Measurements from ENCODE around the gene CTPS1. TPM values are rescaled to one million over a fixed set of nuclear protein-coding genes. Genes with fewer than 3 reads are reported as not detected.

Gene CTPS1
- total RNA-seq, 1 experiment from 2014 or later: 66.4 TPM

DNA sequence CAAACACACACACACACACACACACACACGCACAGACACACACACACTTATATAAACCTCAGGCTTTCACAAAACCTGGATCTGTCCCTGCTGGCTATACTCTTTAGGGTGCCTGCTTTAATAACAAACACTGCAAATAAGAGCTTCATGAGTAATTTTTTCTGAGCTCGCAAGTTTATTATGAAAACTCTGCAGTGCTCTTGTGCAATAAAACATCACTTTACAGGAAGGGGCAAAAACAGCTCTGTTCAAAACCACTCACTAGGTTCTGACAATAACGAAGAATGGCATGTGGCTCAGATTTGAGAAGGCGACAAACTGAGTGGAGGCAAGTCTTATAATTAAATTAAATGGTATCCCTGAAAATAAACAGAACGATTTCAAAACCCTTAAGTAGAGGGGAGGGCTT, 42.6 kb upstream of the CTPS1 start:
- DNase-seq (ENCODE audit: low read depth, low spot score) (no peak), ATAC-seq (no peak)
- Histone ChIP-seq H2AFZ (ENCODE audit: low read depth, low read length, poor library complexity, severe bottlenecking) (no peak overlapping the region), H3K4me1 (ENCODE audit: control insufficient read depth in 1 of 2, insufficient read depth in 2 of 2, low read length in 2 of 2) (peaks cover 0 to 8% of the 10 kb centered on the region in 2 experiments; a peak in 1 of 4 replicates), H3K27me3 (ENCODE audit: insufficient read depth, low read length) (no peaks in the 10 kb centered on the region), H4K20me1 (ENCODE audit: insufficient read depth) (no peaks in the 10 kb centered on the region), H3K36me3 (ENCODE audit: control insufficient read depth in 1 of 2, insufficient read depth in 2 of 2, low read length in 2 of 2) (no peaks in the 10 kb centered on the region), H3K4me2 (ENCODE audit: low read length) (no peak overlapping the region), H3K9ac (ENCODE audit: low read length) (no peak overlapping the region), H3K9me3 (ENCODE audit: control insufficient read depth in 1 of 2, insufficient read depth in 1 of 2, low read depth in 1 of 2, low read length in 2 of 2) (no peaks in the 10 kb centered on the region), H3K79me2 (ENCODE audit: insufficient read depth, low read length) (no peaks in the 10 kb centered on the region), H3K27ac (ENCODE audit: low read depth, low read length) (no peak overlapping the region), H3K4me3 (replicated peaks in 1 of 2; ENCODE audit: low read depth in 1 of 2, low read length in 2 of 2) (no peak overlapping the region), H3K9me2 (ENCODE audit: insufficient read depth) (no peaks in the 10 kb centered on the region)
- RAD21 ChIA-PET (ENCODE audit: low non-redundant PET in 1 of 2, low total read pairs in 2 of 2, uncharacterized antibody in 2 of 2, unreplicated experiment in 2 of 2): no interaction called here
- POLR2A ChIA-PET: no interaction called here
- no TSS peak for BruUV-seq (replicated peaks)
- CTCF ChIA-PET: interaction anchor here (0.9 to 1.5 kb wide), 3 partner anchors 11 to 15 kb away, joined by 3 to 5 read pairs (median 4); no protein-coding TSS in a partner anchor
- intact Hi-C loops (cut with micrococcal nuclease): no loop called here
- TF ChIP-seq RAD21 (IDR thresholded peaks at IDR 0.05; ENCODE audit: low read depth) (no peak), ZFX (IDR thresholded peaks at IDR 0.05) (no peak), ZNF274 (IDR thresholded peaks at IDR 0.05; ENCODE audit: low read depth, low read length) (no peak), EZH2phosphoT487 (IDR thresholded peaks at IDR 0.05; ENCODE audit: borderline replicate concordance) (no peak)
- TF ChIP-seq, protein P1, sequence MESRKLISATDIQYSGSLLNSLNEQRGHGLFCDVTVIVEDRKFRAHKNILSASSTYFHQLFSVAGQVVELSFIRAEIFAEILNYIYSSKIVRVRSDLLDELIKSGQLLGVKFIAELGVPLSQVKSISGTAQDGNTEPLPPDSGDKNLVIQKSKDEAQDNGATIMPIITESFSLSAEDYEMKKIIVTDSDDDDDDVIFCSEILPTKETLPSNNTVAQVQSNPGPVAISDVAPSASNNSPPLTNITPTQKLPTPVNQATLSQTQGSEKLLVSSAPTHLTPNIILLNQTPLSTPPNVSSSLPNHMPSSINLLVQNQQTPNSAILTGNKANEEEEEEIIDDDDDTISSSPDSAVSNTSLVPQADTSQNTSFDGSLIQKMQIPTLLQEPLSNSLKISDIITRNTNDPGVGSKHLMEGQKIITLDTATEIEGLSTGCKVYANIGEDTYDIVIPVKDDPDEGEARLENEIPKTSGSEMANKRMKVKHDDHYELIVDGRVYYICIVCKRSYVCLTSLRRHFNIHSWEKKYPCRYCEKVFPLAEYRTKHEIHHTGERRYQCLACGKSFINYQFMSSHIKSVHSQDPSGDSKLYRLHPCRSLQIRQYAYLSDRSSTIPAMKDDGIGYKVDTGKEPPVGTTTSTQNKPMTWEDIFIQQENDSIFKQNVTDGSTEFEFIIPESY (IDR thresholded peaks at IDR 0.05; ENCODE audit: extremely low read depth, insufficient replicate concordance, low read length): no peak

DNA sequence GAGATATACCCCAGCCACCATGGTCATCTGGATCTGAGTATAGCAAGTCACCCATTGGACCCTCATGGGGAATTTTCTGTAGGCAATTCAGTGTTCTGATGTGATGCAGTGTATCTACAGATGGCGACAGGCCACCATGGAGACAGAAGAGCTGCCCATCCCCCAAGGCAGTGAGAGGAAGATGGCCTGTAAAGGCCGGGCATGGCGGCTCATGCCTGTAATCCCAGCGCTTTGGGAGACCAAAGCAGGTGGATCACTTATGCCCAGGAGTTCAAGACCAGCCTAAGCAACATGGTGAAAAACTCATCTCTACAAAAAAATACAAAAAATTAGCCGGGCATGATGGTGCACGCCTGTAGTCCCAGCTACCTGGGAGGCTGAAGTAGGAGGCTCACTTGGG, 41.1 kb upstream of the CTPS1 start:
- Histone ChIP-seq H3K9me3 (ENCODE audit: control insufficient read depth in 1 of 2, insufficient read depth in 1 of 2, low read depth in 1 of 2, low read length in 2 of 2) (no peaks in the 10 kb centered on the region), H3K27me3 (ENCODE audit: insufficient read depth, low read length) (no peaks in the 10 kb centered on the region), H4K20me1 (ENCODE audit: insufficient read depth) (no peaks in the 10 kb centered on the region), H2AFZ (ENCODE audit: low read depth, low read length, poor library complexity, severe bottlenecking) (no peak overlapping the region), H3K4me1 (ENCODE audit: control insufficient read depth in 1 of 2, insufficient read depth in 2 of 2, low read length in 2 of 2) (no peaks in the 10 kb centered on the region; a peak in 1 of 4 replicates), H3K9me2 (ENCODE audit: insufficient read depth) (no peaks in the 10 kb centered on the region), H3K27ac (ENCODE audit: low read depth, low read length) (no peak overlapping the region), H3K4me3 (replicated peaks in 1 of 2; ENCODE audit: low read depth in 1 of 2, low read length in 2 of 2) (no peak overlapping the region), H3K36me3 (ENCODE audit: control insufficient read depth in 1 of 2, insufficient read depth in 2 of 2, low read length in 2 of 2) (no peaks in the 10 kb centered on the region), H3K79me2 (ENCODE audit: insufficient read depth, low read length) (no peaks in the 10 kb centered on the region), H3K4me2 (ENCODE audit: low read length) (no peak overlapping the region), H3K9ac (ENCODE audit: low read length) (no peak overlapping the region)
- intact Hi-C loops (cut with micrococcal nuclease): no loop called here
- no TSS peak for BruUV-seq (replicated peaks)
- ATAC-seq (no peak), DNase-seq (ENCODE audit: low read depth, low spot score) (no peak)
- TF ChIP-seq, protein P2, sequence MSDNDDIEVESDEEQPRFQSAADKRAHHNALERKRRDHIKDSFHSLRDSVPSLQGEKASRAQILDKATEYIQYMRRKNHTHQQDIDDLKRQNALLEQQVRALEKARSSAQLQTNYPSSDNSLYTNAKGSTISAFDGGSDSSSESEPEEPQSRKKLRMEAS (IDR thresholded peaks at IDR 0.05): no peak
- TF ChIP-seq ZFX (IDR thresholded peaks at IDR 0.05) (no peak), TCF7L2 (IDR thresholded peaks at IDR 0.05; ENCODE audit: borderline replicate concordance, extremely low read depth, insufficient read depth, insufficient read length) (no peak), CBX3 (IDR thresholded peaks at IDR 0.05; ENCODE audit: low read depth) (no peak), ZNF274 (IDR thresholded peaks at IDR 0.05; ENCODE audit: low read depth, low read length) (no peak), EZH2 (IDR thresholded peaks at IDR 0.05) (no peak)
- TF ChIP-seq, protein P3, sequence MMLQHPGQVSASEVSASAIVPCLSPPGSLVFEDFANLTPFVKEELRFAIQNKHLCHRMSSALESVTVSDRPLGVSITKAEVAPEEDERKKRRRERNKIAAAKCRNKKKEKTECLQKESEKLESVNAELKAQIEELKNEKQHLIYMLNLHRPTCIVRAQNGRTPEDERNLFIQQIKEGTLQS (IDR thresholded peaks at IDR 0.05): no peak
- ChIA-PET RAD21 (ENCODE audit: low non-redundant PET in 1 of 2, low total read pairs in 2 of 2, uncharacterized antibody in 2 of 2, unreplicated experiment in 2 of 2) (no interaction called here), POLR2A (no interaction called here), CTCF (interaction anchor here (0.8 kb wide), 1 partner anchor 10 kb away, joined by 3 read pairs; no protein-coding TSS in a partner anchor)
